GM23338 (cell line): Measurements from ENCODE around the gene PRODH2. TPM values are rescaled to one million over a fixed set of nuclear protein-coding genes. Genes with fewer than 3 reads are reported as not detected.

Experiments
- CTCF ChIP-seq, 2 experiments: fragments of 200-600 bp in 1 of 2; sonication (generic) in 1 of 2; conservative IDR thresholded peaks; 2 replicates each; pipeline versions ENCODE4 v1.5.1 to v1.6.1; 2016 to 2017; ENCODE audit warnings: antibody characterized with exemption in 2 of 2, low read depth in 2 of 2, mild to moderate bottlenecking in 2 of 2, moderate library complexity in 1 of 2
- ETS1 ChIP-seq: IDR thresholded peaks from 2 replicates; pipeline ENCODE4 v1.6.1; 2016; ENCODE audit warnings: antibody characterized with exemption
- EZH2 ChIP-seq: fragments of 200-600 bp; sonication (generic); IDR thresholded peaks from one replicate; pipeline ENCODE4 v1.8.0; 2017; ENCODE audit warnings: antibody characterized with exemption, mild to moderate bottlenecking, low read depth; ENCODE audit not compliant: unreplicated experiment
- EZH2phosphoT487 ChIP-seq: fragments of 200-600 bp; sonication (generic); IDR thresholded peaks from one replicate; pipeline ENCODE4 v1.8.1; 2018; ENCODE audit warnings: antibody characterized with exemption; ENCODE audit not compliant: unreplicated experiment
- JUNB ChIP-seq: IDR thresholded peaks from one replicate; pipeline ENCODE4 v1.6.1; 2016; ENCODE audit warnings: antibody characterized with exemption; ENCODE audit not compliant: unreplicated experiment
- ZNF462 ChIP-seq: fragments of 250-450 bp; sonication (Bioruptor Pico); IDR thresholded peaks from 2 replicates; pipeline ENCODE4 v1.5.0; 2020; ENCODE audit warnings: mild to moderate bottlenecking, moderate library complexity
- polyA plus RNA-seq: library from polyadenylated mRNA; unstranded; fragments of >200 nt; fragmentation: Nextera tagmentation; extraction: Ambion mirVana; gene quantifications from 2 replicates; pipeline ENCODE4 v1.2.1, GENCODE V29; 2016
- total RNA-seq: library from RNA; depleted of rRNA; stranded (reverse); fragments of >200 nt; shearing (Covaris generic); gene quantifications from 2 replicates; pipeline ENCODE4 v1.2.3, GENCODE V29; 2014

PRODH2 gene
- total and polyA plus RNA-seq, 2 experiments from 2014 or later: not detected

- TF ChIP-seq ZNF462 (CRISPR knock-in tag) (no peak), EZH2 (no peak), ETS1 (no peak), EZH2phosphoT487 (no peak), CTCF (conservative IDR thresholded peaks at IDR 0.05; ENCODE audit: low read depth in 2 of 2) (no peak), JUNB (no peak)
Measured at GRCh38 chr19:35759697-35760096, 52.9 kb downstream of the PRODH2 start (continued).
